WTC11 (cell line): Measurements from ENCODE around the gene ADGRV1.

Experiments
- GABPB1 ChIP-seq: sonication (generic); formaldehyde crosslinking; IDR thresholded peaks from 2 replicates; pipeline ENCODE4 v1.8.1; 2023; ENCODE audit warnings: mild to moderate bottlenecking, missing genetic modification reagents
- IRF2 ChIP-seq: sonication (generic); formaldehyde crosslinking; IDR thresholded peaks from 2 replicates; pipeline ENCODE4 v1.8.0; 2022; ENCODE audit warnings: low read depth, missing genetic modification reagents, borderline replicate concordance
- JAZF1 ChIP-seq: fragments of 250-450 bp; sonication (Bioruptor Pico); IDR thresholded peaks from 2 replicates; pipeline ENCODE4 v1.9.0; 2021; ENCODE audit warnings: moderate library complexity, mild to moderate bottlenecking, inconsistent platforms
- JUN ChIP-seq: sonication (generic); formaldehyde crosslinking; IDR thresholded peaks from 2 replicates; pipeline ENCODE4 v1.8.0; 2023; ENCODE audit warnings: mild to moderate bottlenecking, missing genetic modification reagents
- NFYB ChIP-seq: sonication (generic); formaldehyde crosslinking; conservative IDR thresholded peaks from 2 replicates; pipeline ENCODE4 v1.8.0; 2022; ENCODE audit warnings: low read depth, missing genetic modification reagents
- TCF7 ChIP-seq: sonication (generic); formaldehyde crosslinking; IDR thresholded peaks from 2 replicates; pipeline ENCODE4 v1.8.0; 2022; ENCODE audit warnings: mild to moderate bottlenecking, low read depth, missing genetic modification reagents, moderate library complexity
- TEAD4 ChIP-seq: sonication (generic); formaldehyde crosslinking; IDR thresholded peaks from 2 replicates; pipeline ENCODE4 v1.8.0; 2022; ENCODE audit warnings: mild to moderate bottlenecking, missing genetic modification reagents
- ZNF121 ChIP-seq: sonication (generic); formaldehyde crosslinking; IDR thresholded peaks from 2 replicates; pipeline ENCODE4 v1.8.0; 2023; ENCODE audit warnings: missing genetic modification reagents
- TF ChIP-seq, protein P1 (sequence below): sonication (generic); formaldehyde crosslinking; IDR thresholded peaks from 2 replicates; pipeline ENCODE4 v1.8.0; 2022; ENCODE audit warnings: mild to moderate bottlenecking, missing genetic modification reagents
- TF ChIP-seq, protein P2 (sequence below): fragments of 200-600 bp; IDR thresholded peaks from 2 replicates; pipeline ENCODE4 v1.8.0; 2022; ENCODE audit warnings: antibody characterized with exemption
- TF ChIP-seq, protein P3 (sequence below): sonication (generic); formaldehyde crosslinking; IDR thresholded peaks from 2 replicates; pipeline ENCODE4 v1.8.1; 2022; ENCODE audit warnings: mild to moderate bottlenecking, moderate library complexity, missing genetic modification reagents

DNA sequence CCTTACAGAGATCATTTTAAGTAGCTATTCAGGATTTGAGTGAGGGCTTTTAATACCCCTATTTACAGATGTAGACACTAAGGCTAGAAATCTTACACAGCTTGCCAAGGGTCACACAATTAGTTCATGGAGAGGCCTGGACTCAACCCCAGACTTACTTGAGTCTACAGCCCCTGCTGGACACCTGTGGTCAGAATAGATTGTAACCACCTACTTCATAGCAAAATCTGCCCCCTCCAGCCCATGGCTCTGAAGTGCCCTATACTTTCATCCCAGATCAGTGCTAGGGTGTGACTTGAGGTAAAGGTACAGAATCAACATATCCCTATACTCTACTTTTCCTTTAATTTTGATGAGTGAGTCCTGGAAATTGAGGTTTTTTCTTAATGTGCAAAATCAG, 291.3 kb downstream of the ADGRV1 start:
- TF ChIP-seq, protein P1, sequence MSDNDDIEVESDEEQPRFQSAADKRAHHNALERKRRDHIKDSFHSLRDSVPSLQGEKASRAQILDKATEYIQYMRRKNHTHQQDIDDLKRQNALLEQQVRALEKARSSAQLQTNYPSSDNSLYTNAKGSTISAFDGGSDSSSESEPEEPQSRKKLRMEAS (CRISPR knock-in tag): no peak
- TF ChIP-seq, protein P2, sequence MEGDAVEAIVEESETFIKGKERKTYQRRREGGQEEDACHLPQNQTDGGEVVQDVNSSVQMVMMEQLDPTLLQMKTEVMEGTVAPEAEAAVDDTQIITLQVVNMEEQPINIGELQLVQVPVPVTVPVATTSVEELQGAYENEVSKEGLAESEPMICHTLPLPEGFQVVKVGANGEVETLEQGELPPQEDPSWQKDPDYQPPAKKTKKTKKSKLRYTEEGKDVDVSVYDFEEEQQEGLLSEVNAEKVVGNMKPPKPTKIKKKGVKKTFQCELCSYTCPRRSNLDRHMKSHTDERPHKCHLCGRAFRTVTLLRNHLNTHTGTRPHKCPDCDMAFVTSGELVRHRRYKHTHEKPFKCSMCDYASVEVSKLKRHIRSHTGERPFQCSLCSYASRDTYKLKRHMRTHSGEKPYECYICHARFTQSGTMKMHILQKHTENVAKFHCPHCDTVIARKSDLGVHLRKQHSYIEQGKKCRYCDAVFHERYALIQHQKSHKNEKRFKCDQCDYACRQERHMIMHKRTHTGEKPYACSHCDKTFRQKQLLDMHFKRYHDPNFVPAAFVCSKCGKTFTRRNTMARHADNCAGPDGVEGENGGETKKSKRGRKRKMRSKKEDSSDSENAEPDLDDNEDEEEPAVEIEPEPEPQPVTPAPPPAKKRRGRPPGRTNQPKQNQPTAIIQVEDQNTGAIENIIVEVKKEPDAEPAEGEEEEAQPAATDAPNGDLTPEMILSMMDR: no peak
- TF ChIP-seq JAZF1 (CRISPR knock-in tag) (no peak), ZNF121 (CRISPR knock-in tag) (no peak), IRF2 (CRISPR knock-in tag) (no peak), GABPB1 (no peak), NFYB (no peak), TCF7 (CRISPR knock-in tag) (no peak), JUN (CRISPR knock-in tag) (no peak), TEAD4 (CRISPR knock-in tag) (no peak)
- TF ChIP-seq, protein P3, sequence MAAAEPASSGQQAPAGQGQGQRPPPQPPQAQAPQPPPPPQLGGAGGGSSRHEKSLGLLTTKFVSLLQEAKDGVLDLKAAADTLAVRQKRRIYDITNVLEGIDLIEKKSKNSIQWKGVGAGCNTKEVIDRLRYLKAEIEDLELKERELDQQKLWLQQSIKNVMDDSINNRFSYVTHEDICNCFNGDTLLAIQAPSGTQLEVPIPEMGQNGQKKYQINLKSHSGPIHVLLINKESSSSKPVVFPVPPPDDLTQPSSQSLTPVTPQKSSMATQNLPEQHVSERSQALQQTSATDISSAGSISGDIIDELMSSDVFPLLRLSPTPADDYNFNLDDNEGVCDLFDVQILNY (CRISPR knock-in tag): no peak
